Measurements from ENCODE around the gene PDILT.

GRCh38 chr16:20399185-20399584, 5.4 kb downstream of the PDILT start:
- TF ChIP-seq CTCF (IDR thresholded peaks at IDR 0.05) (no peak), POLR2A (IDR thresholded peaks at IDR 0.05) (no peak), POLR2AphosphoS5 (IDR thresholded peaks at IDR 0.05) (no peak)
